ENCODE data around the gene STX18. TPM values are rescaled to one million over a fixed set of nuclear protein-coding genes. Genes with fewer than 3 reads are reported as not detected.

The STX18 gene
- total RNA-seq, 1 experiment from 2014 or later = 18.5 TPM

DNA sequence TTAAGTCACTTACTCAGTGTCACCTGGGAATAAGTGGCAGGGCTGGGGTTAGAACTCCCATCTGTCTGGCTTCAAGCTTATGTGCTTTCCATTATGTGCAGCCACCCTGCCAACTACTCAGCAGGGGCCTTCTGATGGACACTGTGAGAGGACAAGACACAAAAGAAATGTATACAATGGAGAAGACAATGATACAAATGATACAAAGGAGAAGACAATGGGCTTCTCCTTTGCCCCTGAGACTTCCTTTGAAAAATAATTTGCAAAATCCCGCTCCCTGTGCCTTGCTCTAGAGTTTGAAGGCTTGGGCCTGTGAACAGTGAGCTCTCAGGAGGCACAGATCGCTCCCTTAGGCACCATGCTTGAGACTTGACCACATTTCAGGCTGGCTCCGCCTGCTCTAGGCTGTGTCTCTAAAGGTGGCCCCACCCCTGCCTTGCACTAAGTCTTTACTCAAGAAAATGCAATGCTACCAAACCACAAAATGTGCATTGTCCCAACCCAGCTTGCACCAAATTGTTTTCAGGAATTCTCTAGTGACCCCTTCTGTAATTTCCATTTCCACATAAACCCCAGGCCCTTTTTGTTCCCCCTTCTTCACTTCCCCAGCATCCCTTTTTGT, 27.1 kb upstream of the STX18 start:
- Histone ChIP-seq H3K27ac (ENCODE audit: low read depth, low read length) (no peak overlapping the region), H3K79me2 (ENCODE audit: insufficient read depth, low read length) (no peaks in the 10 kb centered on the region), H3K4me2 (ENCODE audit: low read length) (no peak overlapping the region), H3K9me2 (ENCODE audit: insufficient read depth) (no peaks in the 10 kb centered on the region), H2AFZ (ENCODE audit: low read depth, low read length, poor library complexity, severe bottlenecking) (no peak overlapping the region), H3K27me3 (ENCODE audit: insufficient read depth, low read length) (no peaks in the 10 kb centered on the region), H3K4me3 (replicated peaks in 1 of 2; ENCODE audit: low read depth in 1 of 2, low read length in 2 of 2) (no peak overlapping the region), H3K9me3 (ENCODE audit: control insufficient read depth in 1 of 2, insufficient read depth in 1 of 2, low read depth in 1 of 2, low read length in 2 of 2) (no peaks in the 10 kb centered on the region), H3K36me3 (ENCODE audit: control insufficient read depth in 1 of 2, insufficient read depth in 2 of 2, low read length in 2 of 2) (peaks cover 0 to 9% of the 10 kb centered on the region in 2 experiments; a peak in 1 of 4 replicates), H3K9ac (ENCODE audit: low read length) (no peak overlapping the region), H3K4me1 (ENCODE audit: control insufficient read depth in 1 of 2, insufficient read depth in 2 of 2, low read length in 2 of 2) (peaks cover 0 to 5% of the 10 kb centered on the region in 2 experiments; a peak in 1 of 4 replicates), H4K20me1 (ENCODE audit: insufficient read depth) (no peaks in the 10 kb centered on the region)
- BruUV-seq (replicated peaks) = no TSS peak
- intact Hi-C loops (cut with micrococcal nuclease) = no loop called here
- DNase-seq (ENCODE audit: low read depth, low spot score) (no peak), ATAC-seq (0 out of 2 replicates have a peak, but pooled peaks have one; percentile 39)
- TF ChIP-seq, protein P1, sequence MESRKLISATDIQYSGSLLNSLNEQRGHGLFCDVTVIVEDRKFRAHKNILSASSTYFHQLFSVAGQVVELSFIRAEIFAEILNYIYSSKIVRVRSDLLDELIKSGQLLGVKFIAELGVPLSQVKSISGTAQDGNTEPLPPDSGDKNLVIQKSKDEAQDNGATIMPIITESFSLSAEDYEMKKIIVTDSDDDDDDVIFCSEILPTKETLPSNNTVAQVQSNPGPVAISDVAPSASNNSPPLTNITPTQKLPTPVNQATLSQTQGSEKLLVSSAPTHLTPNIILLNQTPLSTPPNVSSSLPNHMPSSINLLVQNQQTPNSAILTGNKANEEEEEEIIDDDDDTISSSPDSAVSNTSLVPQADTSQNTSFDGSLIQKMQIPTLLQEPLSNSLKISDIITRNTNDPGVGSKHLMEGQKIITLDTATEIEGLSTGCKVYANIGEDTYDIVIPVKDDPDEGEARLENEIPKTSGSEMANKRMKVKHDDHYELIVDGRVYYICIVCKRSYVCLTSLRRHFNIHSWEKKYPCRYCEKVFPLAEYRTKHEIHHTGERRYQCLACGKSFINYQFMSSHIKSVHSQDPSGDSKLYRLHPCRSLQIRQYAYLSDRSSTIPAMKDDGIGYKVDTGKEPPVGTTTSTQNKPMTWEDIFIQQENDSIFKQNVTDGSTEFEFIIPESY (IDR thresholded peaks at IDR 0.05; ENCODE audit: extremely low read depth, insufficient replicate concordance, low read length) = no peak
- TF ChIP-seq, protein P2, sequence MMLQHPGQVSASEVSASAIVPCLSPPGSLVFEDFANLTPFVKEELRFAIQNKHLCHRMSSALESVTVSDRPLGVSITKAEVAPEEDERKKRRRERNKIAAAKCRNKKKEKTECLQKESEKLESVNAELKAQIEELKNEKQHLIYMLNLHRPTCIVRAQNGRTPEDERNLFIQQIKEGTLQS (IDR thresholded peaks at IDR 0.05) = no peak
- TF ChIP-seq, protein P3, sequence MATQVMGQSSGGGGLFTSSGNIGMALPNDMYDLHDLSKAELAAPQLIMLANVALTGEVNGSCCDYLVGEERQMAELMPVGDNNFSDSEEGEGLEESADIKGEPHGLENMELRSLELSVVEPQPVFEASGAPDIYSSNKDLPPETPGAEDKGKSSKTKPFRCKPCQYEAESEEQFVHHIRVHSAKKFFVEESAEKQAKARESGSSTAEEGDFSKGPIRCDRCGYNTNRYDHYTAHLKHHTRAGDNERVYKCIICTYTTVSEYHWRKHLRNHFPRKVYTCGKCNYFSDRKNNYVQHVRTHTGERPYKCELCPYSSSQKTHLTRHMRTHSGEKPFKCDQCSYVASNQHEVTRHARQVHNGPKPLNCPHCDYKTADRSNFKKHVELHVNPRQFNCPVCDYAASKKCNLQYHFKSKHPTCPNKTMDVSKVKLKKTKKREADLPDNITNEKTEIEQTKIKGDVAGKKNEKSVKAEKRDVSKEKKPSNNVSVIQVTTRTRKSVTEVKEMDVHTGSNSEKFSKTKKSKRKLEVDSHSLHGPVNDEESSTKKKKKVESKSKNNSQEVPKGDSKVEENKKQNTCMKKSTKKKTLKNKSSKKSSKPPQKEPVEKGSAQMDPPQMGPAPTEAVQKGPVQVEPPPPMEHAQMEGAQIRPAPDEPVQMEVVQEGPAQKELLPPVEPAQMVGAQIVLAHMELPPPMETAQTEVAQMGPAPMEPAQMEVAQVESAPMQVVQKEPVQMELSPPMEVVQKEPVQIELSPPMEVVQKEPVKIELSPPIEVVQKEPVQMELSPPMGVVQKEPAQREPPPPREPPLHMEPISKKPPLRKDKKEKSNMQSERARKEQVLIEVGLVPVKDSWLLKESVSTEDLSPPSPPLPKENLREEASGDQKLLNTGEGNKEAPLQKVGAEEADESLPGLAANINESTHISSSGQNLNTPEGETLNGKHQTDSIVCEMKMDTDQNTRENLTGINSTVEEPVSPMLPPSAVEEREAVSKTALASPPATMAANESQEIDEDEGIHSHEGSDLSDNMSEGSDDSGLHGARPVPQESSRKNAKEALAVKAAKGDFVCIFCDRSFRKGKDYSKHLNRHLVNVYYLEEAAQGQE (IDR thresholded peaks at IDR 0.05; ENCODE audit: low read depth) = no peak
- TF ChIP-seq EGR1 (IDR thresholded peaks at IDR 0.05; ENCODE audit: low read depth) (no peak), RAD21 (IDR thresholded peaks at IDR 0.05; ENCODE audit: low read depth) (no peak), SRF (IDR thresholded peaks at IDR 0.05; ENCODE audit: low read depth) (no peak), POLR2AphosphoS5 (IDR thresholded peaks at IDR 0.05; ENCODE audit: low read depth, low read length) (no peak), JUND (IDR thresholded peaks at IDR 0.05) (no peak), ZNF274 (IDR thresholded peaks at IDR 0.05; ENCODE audit: low read depth, low read length) (no peak), POLR2A (IDR thresholded peaks at IDR 0.05; ENCODE audit: borderline replicate concordance, extremely low read depth, insufficient read depth, insufficient read length) (no peak), CEBPB (IDR thresholded peaks at IDR 0.05; ENCODE audit: low read depth) (no peak), SIN3A (IDR thresholded peaks at IDR 0.05; ENCODE audit: low read depth) (no peak), TCF7L2 (IDR thresholded peaks at IDR 0.05; ENCODE audit: borderline replicate concordance, extremely low read depth, insufficient read depth, insufficient read length) (no peak), SP1 (IDR thresholded peaks at IDR 0.05; ENCODE audit: low read depth) (no peak), YY1 (IDR thresholded peaks at IDR 0.05; ENCODE audit: extremely low read depth, insufficient replicate concordance, low read depth, low read length) (no peak), EZH2phosphoT487 (IDR thresholded peaks at IDR 0.05; ENCODE audit: borderline replicate concordance) (no peak)
- TF ChIP-seq, protein P4, sequence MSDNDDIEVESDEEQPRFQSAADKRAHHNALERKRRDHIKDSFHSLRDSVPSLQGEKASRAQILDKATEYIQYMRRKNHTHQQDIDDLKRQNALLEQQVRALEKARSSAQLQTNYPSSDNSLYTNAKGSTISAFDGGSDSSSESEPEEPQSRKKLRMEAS (IDR thresholded peaks at IDR 0.05) = no peak
- TF ChIP-seq, protein P5, sequence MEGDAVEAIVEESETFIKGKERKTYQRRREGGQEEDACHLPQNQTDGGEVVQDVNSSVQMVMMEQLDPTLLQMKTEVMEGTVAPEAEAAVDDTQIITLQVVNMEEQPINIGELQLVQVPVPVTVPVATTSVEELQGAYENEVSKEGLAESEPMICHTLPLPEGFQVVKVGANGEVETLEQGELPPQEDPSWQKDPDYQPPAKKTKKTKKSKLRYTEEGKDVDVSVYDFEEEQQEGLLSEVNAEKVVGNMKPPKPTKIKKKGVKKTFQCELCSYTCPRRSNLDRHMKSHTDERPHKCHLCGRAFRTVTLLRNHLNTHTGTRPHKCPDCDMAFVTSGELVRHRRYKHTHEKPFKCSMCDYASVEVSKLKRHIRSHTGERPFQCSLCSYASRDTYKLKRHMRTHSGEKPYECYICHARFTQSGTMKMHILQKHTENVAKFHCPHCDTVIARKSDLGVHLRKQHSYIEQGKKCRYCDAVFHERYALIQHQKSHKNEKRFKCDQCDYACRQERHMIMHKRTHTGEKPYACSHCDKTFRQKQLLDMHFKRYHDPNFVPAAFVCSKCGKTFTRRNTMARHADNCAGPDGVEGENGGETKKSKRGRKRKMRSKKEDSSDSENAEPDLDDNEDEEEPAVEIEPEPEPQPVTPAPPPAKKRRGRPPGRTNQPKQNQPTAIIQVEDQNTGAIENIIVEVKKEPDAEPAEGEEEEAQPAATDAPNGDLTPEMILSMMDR (IDR thresholded peaks at IDR 0.05 in 2 of 3, conservative IDR thresholded peaks at IDR 0.05 in 1 of 3; ENCODE audit: borderline replicate concordance in 1 of 3, insufficient read depth in 1 of 3, low read depth in 2 of 3, low read length in 2 of 3) = no peak
- ChIA-PET RAD21 (ENCODE audit: low non-redundant PET in 1 of 2, low total read pairs in 2 of 2, uncharacterized antibody in 2 of 2, unreplicated experiment in 2 of 2) (no interaction called here), CTCF (no interaction called here), POLR2A (no interaction called here)
